SK-N-SH treated with all-trans-retinoic acid at 6 μM for 48 hours (cell line): Measurements from ENCODE around the gene DIAPH3.

ENCODE experiments used
- CSRNP3 ChIP-seq: fragments of 250-450 bp; sonication (Bioruptor Pico); IDR thresholded peaks from 2 replicates; pipeline ENCODE4 v1.5.1; 2021; ENCODE audit warnings: mild to moderate bottlenecking, moderate library complexity
- GLIS3 ChIP-seq: fragments of 250-450 bp; sonication (Bioruptor Pico); IDR thresholded peaks from 2 replicates; pipeline ENCODE4 v1.5.0; 2020; ENCODE audit warnings: mild to moderate bottlenecking, moderate library complexity
- RARB ChIP-seq: fragments of 250-450 bp; sonication (Bioruptor Pico); IDR thresholded peaks from 2 replicates; pipeline ENCODE4 v1.8.0; 2021; ENCODE audit warnings: mild to moderate bottlenecking, moderate library complexity
- ZNF565 ChIP-seq: fragments of 450-650 bp; formaldehyde crosslinking; conservative IDR thresholded peaks from 2 replicates; pipeline ENCODE4 v1.5.0; 2020; ENCODE audit warnings: low read depth, mild to moderate bottlenecking, moderate library complexity
- ZNF70 ChIP-seq: fragments of 450-650 bp; formaldehyde crosslinking; IDR thresholded peaks from 2 replicates; pipeline ENCODE4 v1.5.0; 2020; ENCODE audit warnings: mild to moderate bottlenecking, moderate library complexity
- TF ChIP-seq, protein P1 (sequence below): fragments of 250-450 bp; sonication (Bioruptor Pico); IDR thresholded peaks from 2 replicates; pipeline ENCODE4 v1.5.1; 2020; ENCODE audit warnings: low read depth, mild to moderate bottlenecking, moderate library complexity

DNA sequence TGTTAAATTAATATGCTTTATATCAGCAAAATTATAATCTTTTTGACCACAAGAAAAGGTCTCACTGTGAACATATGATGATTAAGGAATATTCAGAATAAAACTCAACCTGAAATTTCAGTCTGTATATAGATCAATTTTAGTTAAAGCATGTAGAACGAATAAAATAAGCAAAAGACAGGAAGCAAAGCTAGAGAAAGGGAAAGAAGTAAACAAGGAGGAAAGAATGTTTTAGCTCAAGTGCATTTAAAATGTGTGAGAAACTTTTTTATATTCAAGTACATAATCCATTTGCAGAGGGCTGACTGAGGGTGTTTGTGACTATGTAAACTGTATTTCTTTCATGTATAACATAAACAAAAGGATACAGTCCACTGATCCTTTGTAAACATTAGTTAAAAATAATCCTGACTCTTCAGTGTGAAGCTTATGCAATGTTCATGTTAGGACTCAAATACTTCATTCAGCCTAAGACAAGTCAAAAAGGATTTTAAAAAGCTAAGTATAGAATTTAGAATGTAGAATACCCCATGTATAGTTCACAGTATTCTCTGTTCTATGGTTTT lies 472.1 kb downstream of the DIAPH3 start:
- TF ChIP-seq ZNF70 (CRISPR knock-in tag) (no peak), RARB (no peak), ZNF565 (no peak), GLIS3 (CRISPR knock-in tag) (no peak), CSRNP3 (CRISPR knock-in tag) (no peak)
- TF ChIP-seq, protein P1, sequence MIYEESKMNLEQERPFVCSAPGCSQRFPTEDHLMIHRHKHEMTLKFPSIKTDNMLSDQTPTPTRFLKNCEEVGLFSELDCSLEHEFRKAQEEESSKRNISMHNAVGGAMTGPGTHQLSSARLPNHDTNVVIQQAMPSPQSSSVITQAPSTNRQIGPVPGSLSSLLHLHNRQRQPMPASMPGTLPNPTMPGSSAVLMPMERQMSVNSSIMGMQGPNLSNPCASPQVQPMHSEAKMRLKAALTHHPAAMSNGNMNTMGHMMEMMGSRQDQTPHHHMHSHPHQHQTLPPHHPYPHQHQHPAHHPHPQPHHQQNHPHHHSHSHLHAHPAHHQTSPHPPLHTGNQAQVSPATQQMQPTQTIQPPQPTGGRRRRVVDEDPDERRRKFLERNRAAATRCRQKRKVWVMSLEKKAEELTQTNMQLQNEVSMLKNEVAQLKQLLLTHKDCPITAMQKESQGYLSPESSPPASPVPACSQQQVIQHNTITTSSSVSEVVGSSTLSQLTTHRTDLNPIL = no peak
